ENCODE results near the gene SYTL2.

Gene SYTL2

GRCh38 chr11:85762226-85762625 is 48.7 kb downstream of the SYTL2 start:
- DNase-seq (ENCODE audit: low read depth, low spot score), result no peak

- no peak for DNase-seq (ENCODE audit: low read depth, low spot score)
These were observed 51.0 kb downstream of the SYTL2 start for GRCh38 chr11:85759915-85760314.

GRCh38 chr11:85758480-85759039 is 52.4 kb downstream of the SYTL2 start:
- no peak for DNase-seq (ENCODE audit: low read depth, low spot score)

- no peak for DNase-seq (ENCODE audit: low read depth, low spot score)
These were observed 52.9 kb downstream of the SYTL2 start for GRCh38 chr11:85758026-85758425.

- no peak for DNase-seq (ENCODE audit: low read depth, low spot score)
These were observed 54.3 kb downstream of the SYTL2 start for GRCh38 chr11:85756401-85757200.

GRCh38 chr11:85755701-85756100 is 55.2 kb downstream of the SYTL2 start:
- DNase-seq (ENCODE audit: low read depth, low spot score), result no peak

- DNase-seq (ENCODE audit: low read depth, low spot score), result no peak
These were observed 55.7 kb downstream of the SYTL2 start for GRCh38 chr11:85755285-85755684.

- peak; percentile 82 for DNase-seq (ENCODE audit: low read depth, low spot score)
These were observed 57.9 kb downstream of the SYTL2 start for GRCh38 chr11:85752890-85753581.

GRCh38 chr11:85752201-85752889 is 58.6 kb downstream of the SYTL2 start:
- no peak for DNase-seq (ENCODE audit: low read depth, low spot score)

- DNase-seq (ENCODE audit: low read depth, low spot score), result no peak
These were observed 59.2 kb downstream of the SYTL2 start for GRCh38 chr11:85751724-85752123.

GRCh38 chr11:85750646-85751045 is 60.3 kb downstream of the SYTL2 start:
- no peak for DNase-seq (ENCODE audit: low read depth, low spot score)

GRCh38 chr11:85749884-85750283 is 61.1 kb downstream of the SYTL2 start:
- DNase-seq (ENCODE audit: low read depth, low spot score), result no peak

GRCh38 chr11:85749287-85749834 is 61.6 kb downstream of the SYTL2 start:
- DNase-seq (ENCODE audit: low read depth, low spot score), result no peak

GRCh38 chr11:85748455-85748891 is 62.5 kb downstream of the SYTL2 start:
- no peak for DNase-seq (ENCODE audit: low read depth, low spot score)

GRCh38 chr11:85746670-85747069 is 64.3 kb downstream of the SYTL2 start:
- DNase-seq (ENCODE audit: low read depth, low spot score), result no peak

GRCh38 chr11:85745626-85746025 is 65.3 kb downstream of the SYTL2 start:
- no peak for DNase-seq (ENCODE audit: low read depth, low spot score)

GRCh38 chr11:85742873-85743275 is 68.1 kb downstream of the SYTL2 start:
- no peak for DNase-seq (ENCODE audit: low read depth, low spot score)

GRCh38 chr11:85742348-85742747 is 68.6 kb downstream of the SYTL2 start:
- no peak for DNase-seq (ENCODE audit: low read depth, low spot score)

GRCh38 chr11:85740481-85741400 is 70.2 kb downstream of the SYTL2 start:
- DNase-seq (ENCODE audit: low read depth, low spot score), result no peak

- DNase-seq (ENCODE audit: low read depth, low spot score), result no peak
These were observed 73.2 kb downstream of the SYTL2 start for GRCh38 chr11:85737738-85738137.

Measured in activated CD4-positive, CD25-positive, alpha-beta regulatory T cell treated with anti-CD3 and anti-CD28 coated beads, Interleukin-2, amount 50 U/mL, for 16 hours (primary cell).